Hypothalamus (tissue), 51 donors: ENCODE measurements around the gene HSPG2.

Experiments used
- DNase-seq, 51 donors: peaks; one replicate each; lab custom pipeline; 2025; lab: John Stamatoyannopoulos, UW

The HSPG2 gene

GRCh38 chr1:21902026-21903012 lies 34.8 kb downstream of the HSPG2 start:
- DNase-seq: no peak

- no peak for DNase-seq
Measured at GRCh38 chr1:21901473-21901847, 35.6 kb downstream of the HSPG2 start.

GRCh38 chr1:21900766-21901472 lies 36.2 kb downstream of the HSPG2 start:
- no peak for DNase-seq

DNA sequence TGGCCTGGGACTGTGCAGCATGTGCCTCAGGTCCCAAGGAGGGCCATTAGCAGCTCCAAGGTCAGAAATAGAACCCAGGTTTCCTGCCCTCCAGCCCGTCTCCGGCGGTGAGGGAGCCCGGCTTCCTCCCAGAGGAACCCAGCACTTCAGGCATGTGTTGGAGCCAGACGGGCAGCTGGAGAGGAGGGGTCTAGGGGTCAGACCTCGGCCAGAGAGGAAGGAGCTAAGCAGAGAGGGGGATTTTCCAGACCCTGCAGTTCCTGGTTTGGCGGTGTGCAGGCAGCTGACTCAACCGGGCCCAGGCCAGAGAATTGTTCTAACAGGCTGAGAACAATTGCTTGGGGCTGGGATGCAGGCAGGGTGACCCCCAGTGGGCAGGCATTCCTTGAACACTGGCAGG lies 37.1 kb downstream of the HSPG2 start:
- no peak for DNase-seq

DNA sequence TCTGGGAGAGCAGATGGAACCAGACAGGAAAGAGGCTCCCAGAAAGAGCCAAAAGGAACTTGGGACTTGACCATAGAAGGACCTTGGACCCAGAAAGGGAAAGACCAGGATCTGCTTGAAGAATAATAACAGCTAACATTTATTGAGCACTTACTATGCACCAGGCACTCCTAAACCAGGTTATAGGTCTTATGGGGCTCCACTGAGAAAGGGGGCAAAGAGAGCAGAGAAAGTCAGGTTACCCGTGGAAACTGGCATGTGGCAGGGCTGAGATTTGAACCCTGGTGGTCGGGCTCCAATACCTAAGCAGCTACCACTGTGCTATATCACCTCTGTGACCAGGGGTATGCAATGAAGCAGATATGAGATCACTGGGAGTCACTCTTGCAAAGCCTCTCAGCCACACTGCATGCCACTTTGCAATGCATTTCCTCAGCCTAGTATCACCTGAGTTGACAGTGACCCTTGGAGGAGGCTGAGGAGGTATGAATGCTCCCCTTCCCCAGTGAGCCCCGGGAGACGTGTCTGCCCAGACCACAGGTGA lies 37.8 kb downstream of the HSPG2 start:
- DNase-seq: no peak

- DNase-seq: no peak
Measured at GRCh38 chr1:21898326-21899200, 38.5 kb downstream of the HSPG2 start.

- DNase-seq: no peak
Measured at GRCh38 chr1:21897844-21898243, 39.3 kb downstream of the HSPG2 start.

DNA sequence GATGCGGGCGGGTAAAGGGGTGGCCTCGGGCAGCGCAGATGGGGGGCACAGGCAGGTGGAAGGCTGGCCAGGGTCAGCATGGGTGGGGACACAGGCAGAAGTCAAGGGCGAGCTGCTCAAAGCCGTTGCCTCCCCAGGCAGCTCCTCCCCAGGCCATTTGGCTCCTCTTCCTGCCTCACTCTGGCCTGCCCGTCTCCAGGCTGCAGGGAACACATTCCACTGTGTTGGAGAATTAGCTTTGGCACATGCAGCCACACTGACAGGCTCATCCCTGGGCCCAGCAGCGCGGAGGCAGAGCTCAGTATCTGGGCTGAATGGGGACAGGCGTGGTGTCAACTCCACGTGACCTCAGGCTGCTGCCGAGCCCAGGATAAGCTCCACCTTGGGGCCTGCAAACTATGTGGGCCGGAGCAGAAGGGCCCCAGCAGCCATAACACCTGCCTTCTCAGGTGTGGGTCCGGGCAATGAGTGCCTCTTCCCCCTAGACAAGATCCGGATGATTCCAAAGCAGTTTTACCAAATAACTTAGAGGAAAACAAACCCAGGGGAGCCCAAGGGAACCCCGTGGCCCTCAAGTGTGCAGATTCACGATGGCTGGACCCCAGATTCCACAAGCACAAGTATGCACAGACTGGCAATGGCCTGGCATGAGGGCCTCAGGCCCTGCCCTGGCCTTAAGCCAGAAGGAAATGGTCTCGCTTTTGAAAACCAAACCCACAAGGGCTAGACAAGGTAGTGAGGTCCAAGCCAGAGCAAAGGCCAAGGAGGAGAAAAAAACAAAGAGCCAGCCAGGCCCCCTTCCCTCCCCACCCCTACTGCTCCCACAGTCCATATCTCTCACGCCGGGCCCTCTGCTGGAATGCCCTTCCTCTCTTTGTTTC lies 40.2 kb downstream of the HSPG2 start:
- DNase-seq: peak in 5 of 51 donors; percentile 5 to 39 (median 19)

DNA sequence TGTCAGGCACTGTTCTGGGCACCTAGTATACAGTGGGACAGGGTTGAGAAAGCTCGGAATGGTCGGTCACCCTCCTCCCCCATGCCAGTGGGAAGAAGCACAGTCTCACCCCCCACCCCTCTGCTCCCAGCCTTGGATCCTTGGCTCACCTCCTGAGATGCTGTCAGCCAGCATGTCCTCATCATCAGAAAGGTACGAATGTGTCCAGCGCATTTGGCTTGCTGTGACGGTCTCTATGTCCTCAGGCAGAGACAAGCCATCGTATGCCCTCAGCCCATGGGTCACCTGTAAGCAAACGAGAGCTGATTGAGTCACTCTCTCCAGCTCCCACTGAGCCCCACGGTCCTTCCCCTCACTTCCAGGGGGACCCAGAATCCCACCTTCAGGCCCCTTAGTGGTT lies 41.1 kb downstream of the HSPG2 start:
- DNase-seq: no peak

DNA sequence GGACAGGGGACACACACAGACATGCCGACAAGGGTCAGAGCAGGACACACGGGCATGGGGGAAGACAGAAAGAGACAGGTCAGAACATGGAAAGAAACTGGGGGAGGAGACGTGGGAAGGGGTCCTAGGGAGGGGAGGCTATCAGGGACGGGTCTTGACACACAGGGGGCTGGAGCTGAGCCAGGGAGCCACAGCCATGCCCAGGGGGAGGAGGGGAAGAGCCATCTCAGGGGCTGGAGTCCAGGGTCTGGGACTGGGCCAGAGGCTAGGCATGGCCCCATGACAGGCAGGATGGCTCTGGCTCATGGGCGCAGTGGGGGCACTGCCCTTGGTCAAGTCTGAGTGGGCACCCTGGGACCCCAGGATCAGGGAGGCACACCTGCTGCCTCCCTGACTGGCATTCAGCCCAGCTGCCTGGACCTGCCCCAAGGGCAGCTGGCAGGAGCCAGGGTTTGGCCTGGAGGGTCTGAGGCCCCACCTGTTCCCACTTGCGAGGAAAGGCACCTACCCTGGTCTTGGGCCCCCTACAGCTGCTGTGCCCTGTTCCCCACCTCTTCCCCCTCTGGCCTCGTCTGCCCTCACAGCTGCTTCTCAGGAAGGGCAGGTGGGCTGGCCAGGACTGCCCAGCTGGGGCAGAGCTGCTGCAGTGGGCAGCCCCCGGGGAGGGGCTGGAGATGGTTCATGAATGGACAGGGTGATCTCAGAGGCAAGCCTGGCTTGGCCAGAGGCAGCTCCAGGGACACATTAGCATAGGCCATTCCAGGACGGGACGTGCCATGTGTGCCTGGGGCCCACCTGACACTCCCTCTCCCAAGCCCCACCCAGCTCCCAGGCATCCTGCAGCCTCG lies 42.9 kb downstream of the HSPG2 start:
- no peak for DNase-seq

DNA sequence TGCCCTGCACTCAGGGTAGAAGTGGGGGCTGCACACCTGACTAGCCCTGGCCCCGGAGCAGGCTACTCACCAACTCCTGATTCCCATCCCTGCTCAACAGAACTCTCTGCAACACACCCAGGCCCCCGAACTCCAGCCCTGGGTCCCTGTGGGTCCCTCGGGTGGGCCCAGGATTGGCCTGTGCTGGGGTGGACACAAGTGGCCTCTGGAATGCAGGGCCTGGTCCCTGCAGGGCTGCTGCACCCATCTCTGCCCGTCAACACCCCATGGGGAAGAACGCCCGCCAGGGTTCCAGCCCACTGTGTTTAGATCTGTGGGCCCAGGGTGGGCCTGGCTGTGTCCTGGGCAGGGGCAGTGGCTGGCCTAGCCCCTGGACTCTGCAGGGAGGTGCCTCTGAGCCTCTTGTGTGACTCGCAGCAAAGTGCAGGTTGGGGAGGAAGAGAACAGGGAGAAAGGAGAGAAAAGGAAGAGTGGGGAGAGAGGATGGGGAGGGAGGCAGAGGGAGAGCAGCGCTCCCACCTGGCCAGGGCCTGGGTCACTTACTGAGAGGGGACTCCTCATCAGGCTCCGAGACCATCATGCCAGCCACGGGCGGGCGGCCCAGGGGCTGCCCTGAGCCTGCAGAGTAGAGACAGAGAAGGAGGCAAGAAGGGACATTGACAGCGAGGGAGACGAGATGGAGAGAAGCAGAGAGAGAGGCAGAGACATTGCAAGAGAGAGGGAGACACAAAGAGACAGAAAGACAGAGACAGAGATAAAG lies 43.9 kb downstream of the HSPG2 start:
- DNase-seq: no peak

DNA sequence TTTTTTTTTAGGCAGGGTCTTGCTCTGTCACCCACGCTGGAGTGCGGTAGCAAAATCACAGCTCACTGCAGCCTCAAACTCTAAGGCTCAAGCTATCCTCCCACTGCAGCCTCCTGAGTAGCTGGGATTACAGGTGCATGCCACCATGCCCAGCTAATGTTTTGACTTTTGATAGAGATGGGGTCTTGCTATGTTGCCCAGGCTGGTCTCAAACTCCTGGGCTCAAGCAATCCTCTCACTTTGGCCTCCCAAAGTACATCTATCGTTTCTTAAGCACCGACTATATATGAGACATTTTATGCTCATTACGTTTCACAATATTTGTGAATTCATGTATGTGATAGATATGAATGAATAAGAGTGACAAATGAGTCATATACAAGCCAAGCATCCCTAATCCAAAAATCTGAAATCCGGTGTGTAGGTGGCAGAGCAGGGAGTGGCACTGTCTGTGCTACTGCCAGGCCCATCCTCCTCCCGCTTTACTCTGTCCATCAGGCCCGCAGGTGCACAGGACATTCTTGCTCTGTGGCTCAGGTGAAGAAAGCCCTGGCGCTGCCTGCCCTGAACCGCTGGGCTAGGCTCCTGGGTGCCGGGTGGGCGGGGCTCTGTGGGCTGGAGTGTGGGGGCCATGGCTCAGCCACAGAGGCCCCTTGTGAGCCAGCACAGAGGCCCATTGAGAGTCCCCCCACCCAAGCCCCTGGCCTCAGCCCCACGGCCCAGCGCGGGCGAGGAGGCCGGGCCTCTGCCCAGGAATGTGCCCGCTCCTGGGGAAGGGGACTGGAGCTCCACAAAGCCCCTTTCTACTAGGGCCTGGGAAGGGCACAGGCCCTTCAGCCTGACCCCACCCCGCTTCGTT lies 45.3 kb downstream of the HSPG2 start:
- no peak for DNase-seq

DNA sequence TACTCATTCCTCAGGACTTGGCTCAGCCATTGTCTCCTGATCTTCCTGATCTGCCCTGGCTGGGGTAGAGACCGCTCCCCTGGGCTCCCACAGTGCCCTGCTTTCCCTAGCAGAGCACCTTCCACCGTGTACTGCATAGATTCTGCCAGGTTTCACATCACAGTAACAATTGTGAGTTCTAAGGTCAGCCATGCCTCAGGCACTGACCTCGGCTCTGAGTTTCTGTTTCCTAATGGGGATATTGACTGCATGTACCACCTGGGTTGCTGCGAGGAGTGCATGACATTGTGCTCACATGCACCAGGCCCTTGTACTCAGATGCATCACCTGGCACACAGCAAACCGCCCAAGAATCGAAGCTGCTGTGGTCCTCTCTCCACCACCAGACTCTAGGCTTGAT lies 46.0 kb downstream of the HSPG2 start:
- no peak for DNase-seq

DNA sequence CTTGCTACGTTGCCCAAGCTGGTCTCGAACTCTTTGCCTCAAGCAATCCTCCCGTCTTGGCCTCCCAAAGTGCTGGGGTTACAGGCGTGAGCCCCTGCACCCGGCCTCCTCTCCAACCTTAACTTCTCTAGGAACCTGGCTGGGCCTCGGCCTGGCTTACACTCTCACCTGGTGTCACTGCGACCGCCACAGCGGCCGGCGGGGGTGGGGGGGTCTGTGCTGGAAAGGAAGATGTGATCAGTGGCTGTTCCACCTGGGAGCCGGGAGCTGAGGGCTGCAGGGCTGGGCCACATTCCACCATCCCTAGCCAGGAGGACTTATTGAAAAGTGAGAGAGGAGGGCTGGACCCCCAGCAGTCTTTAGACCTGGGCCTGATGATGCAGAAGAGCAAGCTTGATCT lies 48.6 kb downstream of the HSPG2 start:
- DNase-seq: no peak

DNA sequence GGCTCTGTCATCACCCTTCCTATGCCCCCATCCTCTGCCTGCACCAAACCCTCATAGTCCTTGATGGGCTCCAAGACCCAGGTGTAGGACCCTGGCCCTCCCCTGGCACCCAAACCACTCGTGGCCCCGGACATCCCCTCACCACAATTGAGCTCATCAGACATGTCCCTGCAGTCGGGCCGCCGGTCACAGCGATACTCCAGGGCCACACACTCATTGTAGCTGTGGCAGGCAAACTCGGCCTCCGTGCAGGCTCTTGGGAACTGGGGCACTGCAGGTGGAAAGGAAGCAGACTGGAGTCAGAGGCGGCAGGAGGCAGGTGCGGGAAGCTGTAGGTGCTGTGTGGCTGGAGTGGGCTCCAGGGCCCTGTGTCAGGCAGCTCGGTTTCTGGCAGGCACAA lies 49.3 kb downstream of the HSPG2 start:
- DNase-seq: no peak

- DNase-seq: no peak
Measured at GRCh38 chr1:21887216-21887736, 49.8 kb downstream of the HSPG2 start.
